ENCODE results near the gene CASZ1.

CASZ1 gene

GRCh38 chr1:10615332-10615731, 181.1 kb downstream of the CASZ1 start:
- H2AFZ ChIP-seq (ENCODE audit: low read depth) = no peak overlapping the region
- no peaks in the 10 kb centered on the region; the same call in 1 of the 2 replicates for H3K36me3 ChIP-seq (ENCODE audit: insufficient read depth)
- H3K9ac ChIP-seq = no peak overlapping the region
- no peaks in the 10 kb centered on the region for H4K20me1 ChIP-seq (ENCODE audit: insufficient read depth)
- no peak overlapping the region for H3K27ac ChIP-seq
- no peak overlapping the region for H3K4me3 ChIP-seq (IDR thresholded peaks at IDR 0.05; ENCODE audit: insufficient read depth, low read depth, low read length)
- no peaks in the 10 kb centered on the region for H3K27me3 ChIP-seq (ENCODE audit: insufficient read depth, low read depth)
- H3K4me2 ChIP-seq = no peak overlapping the region
- no peaks in the 10 kb centered on the region for H3K79me2 ChIP-seq (ENCODE audit: insufficient read depth, low read depth)
- TF ChIP-seq CTCF (conservative IDR thresholded peaks at IDR 0.05; ENCODE audit: low read depth, low read length) = no peak
- H3K4me1 ChIP-seq (ENCODE audit: low read depth, poor library complexity, severe bottlenecking) = no peaks in the 10 kb centered on the region

- TF ChIP-seq CTCF (conservative IDR thresholded peaks at IDR 0.05; ENCODE audit: low read depth, low read length) = no peak
- no peaks in the 10 kb centered on the region; the same call in 1 of the 2 replicates for H3K36me3 ChIP-seq (ENCODE audit: insufficient read depth)
- no peak overlapping the region for H3K4me3 ChIP-seq (IDR thresholded peaks at IDR 0.05; ENCODE audit: insufficient read depth, low read depth, low read length)
- no peak overlapping the region for H3K4me2 ChIP-seq
- no peaks in the 10 kb centered on the region for H3K27me3 ChIP-seq (ENCODE audit: insufficient read depth, low read depth)
- H4K20me1 ChIP-seq (ENCODE audit: insufficient read depth) = no peaks in the 10 kb centered on the region
- H3K9ac ChIP-seq = no peak overlapping the region
- no peaks in the 10 kb centered on the region for H3K79me2 ChIP-seq (ENCODE audit: insufficient read depth, low read depth)
- no peak overlapping the region for H2AFZ ChIP-seq (ENCODE audit: low read depth)
- H3K27ac ChIP-seq = no peak overlapping the region
- H3K4me1 ChIP-seq (ENCODE audit: low read depth, poor library complexity, severe bottlenecking) = no peaks in the 10 kb centered on the region
Measured at GRCh38 chr1:10614377-10615225, 181.8 kb downstream of the CASZ1 start.

- no peak for TF ChIP-seq CTCF (conservative IDR thresholded peaks at IDR 0.05; ENCODE audit: low read depth, low read length)
- H3K27me3 ChIP-seq (ENCODE audit: insufficient read depth, low read depth) = no peaks in the 10 kb centered on the region
- no peak overlapping the region for H3K27ac ChIP-seq
- no peaks in the 10 kb centered on the region for H4K20me1 ChIP-seq (ENCODE audit: insufficient read depth)
- H3K36me3 ChIP-seq (ENCODE audit: insufficient read depth) = no peaks in the 10 kb centered on the region; the same call in 1 of the 2 replicates
- H3K4me2 ChIP-seq = no peak overlapping the region
- H3K4me1 ChIP-seq (ENCODE audit: low read depth, poor library complexity, severe bottlenecking) = no peaks in the 10 kb centered on the region
- H2AFZ ChIP-seq (ENCODE audit: low read depth) = no peak overlapping the region
- no peaks in the 10 kb centered on the region for H3K79me2 ChIP-seq (ENCODE audit: insufficient read depth, low read depth)
- H3K9ac ChIP-seq = no peak overlapping the region
- H3K4me3 ChIP-seq (IDR thresholded peaks at IDR 0.05; ENCODE audit: insufficient read depth, low read depth, low read length) = no peak overlapping the region
Measured at GRCh38 chr1:10613861-10614260, 182.6 kb downstream of the CASZ1 start.

- no peak for TF ChIP-seq CTCF (conservative IDR thresholded peaks at IDR 0.05; ENCODE audit: low read depth, low read length)
- Histone ChIP-seq H3K4me2 (no peak overlapping the region), H3K27me3 (ENCODE audit: insufficient read depth, low read depth) (no peaks in the 10 kb centered on the region), H3K79me2 (ENCODE audit: insufficient read depth, low read depth) (no peaks in the 10 kb centered on the region), H2AFZ (ENCODE audit: low read depth) (no peak overlapping the region), H3K4me3 (IDR thresholded peaks at IDR 0.05; ENCODE audit: insufficient read depth, low read depth, low read length) (no peak overlapping the region), H3K9ac (no peak overlapping the region), H3K36me3 (ENCODE audit: insufficient read depth) (no peaks in the 10 kb centered on the region; the same call in 1 of the 2 replicates), H3K27ac (no peak overlapping the region), H3K4me1 (ENCODE audit: low read depth, poor library complexity, severe bottlenecking) (no peaks in the 10 kb centered on the region), H4K20me1 (ENCODE audit: insufficient read depth) (no peaks in the 10 kb centered on the region)
Measured at GRCh38 chr1:10613340-10613739, 183.1 kb downstream of the CASZ1 start.
